SK-N-SH treated with all-trans-retinoic acid at 6 μM for 48 hours (cell line): ENCODE data around the gene PCSK2.

Source experiments
- ATAC-seq: fragments of 200-7000 bp; cut with Tn5 transposase; 3 replicates; pipeline ENCODE4 v1.9.1; 2020; ENCODE audit warnings: mild to moderate bottlenecking, moderate library complexity
- ARNTL ChIP-seq: fragments of 450-650 bp; formaldehyde crosslinking; IDR thresholded peaks from 2 replicates; pipeline ENCODE4 v1.5.0; 2020; ENCODE audit warnings: low read depth, mild to moderate bottlenecking, moderate library complexity, borderline replicate concordance
- BACH2 ChIP-seq: fragments of 250-450 bp; sonication (Bioruptor Pico); IDR thresholded peaks from 2 replicates; pipeline ENCODE4 v1.9.0; 2021; ENCODE audit warnings: mild to moderate bottlenecking, borderline replicate concordance
- CSDC2 ChIP-seq: fragments of 250-450 bp; sonication (Bioruptor Pico); IDR thresholded peaks from 2 replicates; pipeline ENCODE4 v1.5.0; 2020; ENCODE audit warnings: mild to moderate bottlenecking, moderate library complexity
- ISL1 ChIP-seq: fragments of 250-450 bp; sonication (Bioruptor Pico); IDR thresholded peaks from 2 replicates; pipeline ENCODE4 v2.1.2; 2022; ENCODE audit warnings: mild to moderate bottlenecking, moderate library complexity
- OSR1 ChIP-seq: fragments of 250-450 bp; sonication (Bioruptor Pico); IDR thresholded peaks from 2 replicates; pipeline ENCODE4 v1.8.0; 2022; ENCODE audit warnings: moderate library complexity, mild to moderate bottlenecking, inconsistent platforms
- PPARA ChIP-seq: fragments of 250-450 bp; sonication (Bioruptor Pico); IDR thresholded peaks from 2 replicates; pipeline ENCODE4 v1.5.0; 2020; ENCODE audit warnings: mild to moderate bottlenecking, borderline replicate concordance
- TCF4 ChIP-seq: fragments of 250-450 bp; sonication (Bioruptor Pico); IDR thresholded peaks from 2 replicates; pipeline ENCODE4 v1.8.0; 2021; ENCODE audit warnings: mild to moderate bottlenecking, moderate library complexity, borderline replicate concordance
- TOX ChIP-seq: fragments of 250-450 bp; sonication (Bioruptor Pico); IDR thresholded peaks from 2 replicates; pipeline ENCODE4 v1.8.0; 2021; ENCODE audit warnings: mild to moderate bottlenecking, moderate library complexity, borderline replicate concordance
- ZFP30 ChIP-seq: fragments of 450-650 bp; formaldehyde crosslinking; IDR thresholded peaks from 2 replicates; pipeline ENCODE4 v1.5.0; 2022; ENCODE audit warnings: mild to moderate bottlenecking, moderate library complexity
- ZNF565 ChIP-seq: fragments of 450-650 bp; formaldehyde crosslinking; conservative IDR thresholded peaks from 2 replicates; pipeline ENCODE4 v1.5.0; 2020; ENCODE audit warnings: low read depth, mild to moderate bottlenecking, moderate library complexity
- ZNF70 ChIP-seq: fragments of 450-650 bp; formaldehyde crosslinking; IDR thresholded peaks from 2 replicates; pipeline ENCODE4 v1.5.0; 2020; ENCODE audit warnings: mild to moderate bottlenecking, moderate library complexity
- TF ChIP-seq, protein P1 (sequence below): fragments of 250-450 bp; sonication (Bioruptor Pico); IDR thresholded peaks from 2 replicates; pipeline ENCODE4 v1.5.0; 2020; ENCODE audit warnings: mild to moderate bottlenecking, moderate library complexity
- TF ChIP-seq, protein P2 (sequence below): fragments of 250-450 bp; sonication (Bioruptor Pico); IDR thresholded peaks from 2 replicates; pipeline ENCODE4 v1.5.1; 2021; ENCODE audit warnings: mild to moderate bottlenecking, moderate library complexity
- TF ChIP-seq, protein P3 (sequence below): fragments of 250-450 bp; sonication (Bioruptor Pico); IDR thresholded peaks from 2 replicates; pipeline ENCODE4 v1.8.0; 2020; ENCODE audit warnings: mild to moderate bottlenecking, moderate library complexity, borderline replicate concordance
- TF ChIP-seq, protein P4 (sequence below): fragments of 250-450 bp; sonication (Bioruptor Pico); IDR thresholded peaks from 2 replicates; pipeline ENCODE4 v1.8.0; 2021; ENCODE audit warnings: low read depth, mild to moderate bottlenecking, moderate library complexity, borderline replicate concordance

The PCSK2 gene

DNA sequence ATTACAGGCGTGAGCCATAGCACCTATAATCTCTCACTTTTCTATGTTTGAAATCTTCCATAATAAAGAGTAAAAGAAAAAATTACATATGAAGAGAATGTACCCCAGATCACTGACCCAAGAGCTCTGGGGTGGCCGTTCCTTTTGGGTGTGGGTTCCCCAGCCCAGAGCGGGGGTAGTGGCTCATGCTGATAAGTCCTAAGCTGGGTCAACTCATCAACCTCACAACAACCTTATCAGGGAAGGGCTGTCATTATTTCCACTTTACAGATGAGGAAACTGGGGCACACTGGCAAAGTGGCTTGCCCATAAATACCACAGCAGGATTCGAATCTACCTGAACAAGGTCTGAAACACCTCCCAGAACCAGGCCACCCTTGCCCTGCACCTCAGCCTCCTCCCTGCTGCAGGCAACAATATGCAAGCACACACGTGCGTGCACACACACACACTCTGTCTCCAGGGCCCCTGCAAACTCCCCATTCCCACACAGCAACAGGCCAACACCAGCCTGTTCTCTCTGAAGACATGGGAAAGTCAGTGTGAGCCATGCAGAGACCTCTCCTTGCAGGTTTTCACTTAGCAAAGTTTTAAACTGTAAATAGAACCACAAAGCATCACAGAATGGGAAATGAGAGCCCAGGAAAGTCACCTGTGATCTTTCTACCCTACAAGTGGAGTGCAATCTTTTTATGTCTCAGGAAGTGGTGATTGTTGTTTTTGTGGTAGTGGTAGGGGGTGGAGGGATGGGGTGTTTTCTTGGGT is 276.6 kb downstream of the PCSK2 start (continued):
- TF ChIP-seq, protein P1, sequence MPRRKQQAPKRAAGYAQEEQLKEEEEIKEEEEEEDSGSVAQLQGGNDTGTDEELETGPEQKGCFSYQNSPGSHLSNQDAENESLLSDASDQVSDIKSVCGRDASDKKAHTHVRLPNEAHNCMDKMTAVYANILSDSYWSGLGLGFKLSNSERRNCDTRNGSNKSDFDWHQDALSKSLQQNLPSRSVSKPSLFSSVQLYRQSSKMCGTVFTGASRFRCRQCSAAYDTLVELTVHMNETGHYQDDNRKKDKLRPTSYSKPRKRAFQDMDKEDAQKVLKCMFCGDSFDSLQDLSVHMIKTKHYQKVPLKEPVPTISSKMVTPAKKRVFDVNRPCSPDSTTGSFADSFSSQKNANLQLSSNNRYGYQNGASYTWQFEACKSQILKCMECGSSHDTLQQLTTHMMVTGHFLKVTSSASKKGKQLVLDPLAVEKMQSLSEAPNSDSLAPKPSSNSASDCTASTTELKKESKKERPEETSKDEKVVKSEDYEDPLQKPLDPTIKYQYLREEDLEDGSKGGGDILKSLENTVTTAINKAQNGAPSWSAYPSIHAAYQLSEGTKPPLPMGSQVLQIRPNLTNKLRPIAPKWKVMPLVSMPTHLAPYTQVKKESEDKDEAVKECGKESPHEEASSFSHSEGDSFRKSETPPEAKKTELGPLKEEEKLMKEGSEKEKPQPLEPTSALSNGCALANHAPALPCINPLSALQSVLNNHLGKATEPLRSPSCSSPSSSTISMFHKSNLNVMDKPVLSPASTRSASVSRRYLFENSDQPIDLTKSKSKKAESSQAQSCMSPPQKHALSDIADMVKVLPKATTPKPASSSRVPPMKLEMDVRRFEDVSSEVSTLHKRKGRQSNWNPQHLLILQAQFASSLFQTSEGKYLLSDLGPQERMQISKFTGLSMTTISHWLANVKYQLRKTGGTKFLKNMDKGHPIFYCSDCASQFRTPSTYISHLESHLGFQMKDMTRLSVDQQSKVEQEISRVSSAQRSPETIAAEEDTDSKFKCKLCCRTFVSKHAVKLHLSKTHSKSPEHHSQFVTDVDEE (CRISPR knock-in tag): no peak

DNA sequence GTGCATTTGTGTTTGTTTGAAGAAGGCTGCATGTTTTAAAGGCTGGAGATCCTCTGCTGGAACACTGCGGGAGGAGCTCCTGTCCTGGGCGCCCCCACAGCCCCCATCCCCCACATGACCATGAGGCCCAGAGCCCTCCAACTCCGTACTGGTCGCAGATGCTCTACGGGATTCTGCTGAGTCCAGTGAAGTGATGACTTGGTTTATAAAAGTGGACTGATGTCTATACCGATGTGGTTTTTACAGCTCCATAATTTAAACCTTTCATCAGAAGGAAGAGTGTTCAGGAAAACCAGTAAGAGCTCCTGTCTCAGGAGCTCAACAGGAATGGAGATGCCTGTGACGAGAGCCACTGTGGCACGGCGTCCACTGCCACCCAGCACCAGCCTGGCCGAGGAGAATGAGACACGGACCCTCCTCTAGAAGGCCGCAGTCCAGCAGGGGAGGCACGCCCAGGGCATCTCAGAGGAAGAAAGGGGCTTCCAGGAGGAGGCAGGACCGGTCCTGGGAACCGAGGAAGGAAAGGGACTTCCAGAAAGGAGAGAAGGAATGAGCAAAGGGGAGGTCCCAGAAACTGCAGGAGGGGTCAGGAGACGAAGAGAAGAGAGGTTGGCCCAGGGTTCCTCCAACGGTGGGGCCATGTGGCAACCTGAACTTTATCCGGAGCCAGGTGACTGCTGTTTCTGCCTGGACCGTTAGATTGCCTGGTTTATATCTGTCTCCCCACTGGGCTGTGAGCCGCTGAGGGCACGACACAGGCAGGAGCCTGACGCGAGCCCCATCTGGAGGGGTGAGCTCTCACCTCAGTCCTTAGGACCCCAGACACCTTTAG is 277.4 kb downstream of the PCSK2 start:
- ATAC-seq: peak; percentile 76
- TF ChIP-seq, protein P2, sequence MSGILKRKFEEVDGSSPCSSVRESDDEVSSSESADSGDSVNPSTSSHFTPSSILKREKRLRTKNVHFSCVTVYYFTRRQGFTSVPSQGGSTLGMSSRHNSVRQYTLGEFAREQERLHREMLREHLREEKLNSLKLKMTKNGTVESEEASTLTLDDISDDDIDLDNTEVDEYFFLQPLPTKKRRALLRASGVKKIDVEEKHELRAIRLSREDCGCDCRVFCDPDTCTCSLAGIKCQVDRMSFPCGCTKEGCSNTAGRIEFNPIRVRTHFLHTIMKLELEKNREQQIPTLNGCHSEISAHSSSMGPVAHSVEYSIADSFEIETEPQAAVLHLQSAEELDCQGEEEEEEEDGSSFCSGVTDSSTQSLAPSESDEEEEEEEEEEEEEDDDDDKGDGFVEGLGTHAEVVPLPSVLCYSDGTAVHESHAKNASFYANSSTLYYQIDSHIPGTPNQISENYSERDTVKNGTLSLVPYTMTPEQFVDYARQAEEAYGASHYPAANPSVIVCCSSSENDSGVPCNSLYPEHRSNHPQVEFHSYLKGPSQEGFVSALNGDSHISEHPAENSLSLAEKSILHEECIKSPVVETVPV: no peak
- TF ChIP-seq TCF4 (CRISPR knock-in tag) (no peak), ZFP30 (CRISPR knock-in tag) (no peak), ZNF70 (CRISPR knock-in tag) (no peak), ISL1 (CRISPR knock-in tag) (no peak), OSR1 (no peak), BACH2 (CRISPR knock-in tag) (no peak), CSDC2 (CRISPR knock-in tag) (no peak), ARNTL (CRISPR knock-in tag) (no peak), TOX (CRISPR knock-in tag) (no peak), ZNF565 (no peak), PPARA (no peak)
- TF ChIP-seq, protein P3, sequence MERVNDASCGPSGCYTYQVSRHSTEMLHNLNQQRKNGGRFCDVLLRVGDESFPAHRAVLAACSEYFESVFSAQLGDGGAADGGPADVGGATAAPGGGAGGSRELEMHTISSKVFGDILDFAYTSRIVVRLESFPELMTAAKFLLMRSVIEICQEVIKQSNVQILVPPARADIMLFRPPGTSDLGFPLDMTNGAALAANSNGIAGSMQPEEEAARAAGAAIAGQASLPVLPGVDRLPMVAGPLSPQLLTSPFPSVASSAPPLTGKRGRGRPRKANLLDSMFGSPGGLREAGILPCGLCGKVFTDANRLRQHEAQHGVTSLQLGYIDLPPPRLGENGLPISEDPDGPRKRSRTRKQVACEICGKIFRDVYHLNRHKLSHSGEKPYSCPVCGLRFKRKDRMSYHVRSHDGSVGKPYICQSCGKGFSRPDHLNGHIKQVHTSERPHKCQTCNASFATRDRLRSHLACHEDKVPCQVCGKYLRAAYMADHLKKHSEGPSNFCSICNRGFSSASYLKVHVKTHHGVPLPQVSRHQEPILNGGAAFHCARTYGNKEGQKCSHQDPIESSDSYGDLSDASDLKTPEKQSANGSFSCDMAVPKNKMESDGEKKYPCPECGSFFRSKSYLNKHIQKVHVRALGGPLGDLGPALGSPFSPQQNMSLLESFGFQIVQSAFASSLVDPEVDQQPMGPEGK (CRISPR knock-in tag): no peak
- TF ChIP-seq, protein P1 (CRISPR knock-in tag): no peak
- TF ChIP-seq, protein P4, sequence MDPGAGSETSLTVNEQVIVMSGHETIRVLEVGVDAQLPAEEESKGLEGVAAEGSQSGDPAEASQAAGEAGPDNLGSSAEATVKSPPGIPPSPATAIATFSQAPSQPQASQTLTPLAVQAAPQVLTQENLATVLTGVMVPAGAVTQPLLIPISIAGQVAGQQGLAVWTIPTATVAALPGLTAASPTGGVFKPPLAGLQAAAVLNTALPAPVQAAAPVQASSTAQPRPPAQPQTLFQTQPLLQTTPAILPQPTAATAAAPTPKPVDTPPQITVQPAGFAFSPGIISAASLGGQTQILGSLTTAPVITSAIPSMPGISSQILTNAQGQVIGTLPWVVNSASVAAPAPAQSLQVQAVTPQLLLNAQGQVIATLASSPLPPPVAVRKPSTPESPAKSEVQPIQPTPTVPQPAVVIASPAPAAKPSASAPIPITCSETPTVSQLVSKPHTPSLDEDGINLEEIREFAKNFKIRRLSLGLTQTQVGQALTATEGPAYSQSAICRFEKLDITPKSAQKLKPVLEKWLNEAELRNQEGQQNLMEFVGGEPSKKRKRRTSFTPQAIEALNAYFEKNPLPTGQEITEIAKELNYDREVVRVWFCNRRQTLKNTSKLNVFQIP (CRISPR knock-in tag): no peak
- TF ChIP-seq, all 23 proteins: peak for 0

DNA sequence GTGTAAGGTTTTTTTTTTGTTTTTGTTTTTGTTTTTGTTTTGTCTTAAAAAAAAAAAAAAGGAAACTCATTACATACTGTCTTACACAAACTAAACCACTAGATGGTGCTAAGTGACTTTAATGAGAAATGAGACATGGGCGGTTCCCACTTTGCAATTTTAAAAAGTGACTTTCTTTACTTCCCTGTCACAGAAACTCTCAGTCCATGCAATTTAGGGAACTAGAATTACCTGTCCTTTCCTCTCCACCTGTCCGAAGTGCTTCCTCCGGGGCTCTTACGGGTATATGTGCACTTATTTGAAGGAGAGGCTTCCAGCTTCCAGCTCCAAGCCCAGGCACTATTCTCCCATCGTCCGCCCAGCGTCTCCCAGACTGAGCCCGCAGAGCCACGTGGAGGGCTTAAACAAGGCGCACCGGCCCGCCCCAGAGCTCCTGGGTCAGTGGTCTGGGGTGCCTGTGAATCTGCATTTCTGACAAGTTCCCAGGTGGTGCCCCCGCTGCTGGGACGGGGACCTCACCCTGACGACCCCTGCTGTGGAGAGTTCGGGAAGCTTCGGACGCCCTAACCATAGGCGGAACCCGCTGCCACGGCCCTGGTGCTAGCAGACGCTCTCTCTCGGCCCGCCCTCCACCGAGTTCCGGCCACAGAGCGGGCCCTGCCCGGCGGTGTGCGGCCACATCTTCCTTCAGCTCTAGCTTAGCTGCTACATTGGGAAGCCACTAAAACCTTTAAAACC is 278.2 kb downstream of the PCSK2 start:
- ATAC-seq: peak; percentile 80
- TF ChIP-seq, protein P1 (CRISPR knock-in tag): no peak
